ENCODE data around the gene SGCD.

DNA sequence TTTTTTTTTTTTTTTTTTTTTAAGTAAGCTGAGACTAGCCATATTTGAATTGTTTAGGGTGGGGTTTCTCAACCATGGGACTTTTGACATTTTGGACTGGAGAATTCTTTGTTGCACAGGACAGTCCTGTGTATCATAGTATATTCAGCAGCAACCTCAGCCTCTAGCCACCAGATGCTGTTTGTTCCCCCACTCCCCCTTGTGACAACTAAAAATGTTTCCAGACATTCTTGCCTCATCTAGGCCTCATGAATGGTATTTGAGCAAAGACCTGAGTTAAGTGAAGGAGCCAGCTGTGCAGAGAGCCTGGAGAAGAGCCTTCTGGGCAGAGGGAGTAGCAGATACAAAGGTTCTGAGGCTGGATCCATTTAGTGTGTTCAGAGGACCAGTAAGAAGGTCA, 155.9 kb downstream of the SGCD start:
- TF ChIP-seq, protein P1, sequence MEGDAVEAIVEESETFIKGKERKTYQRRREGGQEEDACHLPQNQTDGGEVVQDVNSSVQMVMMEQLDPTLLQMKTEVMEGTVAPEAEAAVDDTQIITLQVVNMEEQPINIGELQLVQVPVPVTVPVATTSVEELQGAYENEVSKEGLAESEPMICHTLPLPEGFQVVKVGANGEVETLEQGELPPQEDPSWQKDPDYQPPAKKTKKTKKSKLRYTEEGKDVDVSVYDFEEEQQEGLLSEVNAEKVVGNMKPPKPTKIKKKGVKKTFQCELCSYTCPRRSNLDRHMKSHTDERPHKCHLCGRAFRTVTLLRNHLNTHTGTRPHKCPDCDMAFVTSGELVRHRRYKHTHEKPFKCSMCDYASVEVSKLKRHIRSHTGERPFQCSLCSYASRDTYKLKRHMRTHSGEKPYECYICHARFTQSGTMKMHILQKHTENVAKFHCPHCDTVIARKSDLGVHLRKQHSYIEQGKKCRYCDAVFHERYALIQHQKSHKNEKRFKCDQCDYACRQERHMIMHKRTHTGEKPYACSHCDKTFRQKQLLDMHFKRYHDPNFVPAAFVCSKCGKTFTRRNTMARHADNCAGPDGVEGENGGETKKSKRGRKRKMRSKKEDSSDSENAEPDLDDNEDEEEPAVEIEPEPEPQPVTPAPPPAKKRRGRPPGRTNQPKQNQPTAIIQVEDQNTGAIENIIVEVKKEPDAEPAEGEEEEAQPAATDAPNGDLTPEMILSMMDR (IDR thresholded peaks at IDR 0.05): no peak
- TF ChIP-seq POLR2A (IDR thresholded peaks at IDR 0.05): no peak
